IPS DF 4.7 (cell line): Measurements from ENCODE around the gene COL5A1.
"Not testable (repeated sequence)": the region's sequence is repeated elsewhere in the genome, so short reads cannot be mapped to it uniquely, and the experiment has no call there.

ENCODE experiments used
- DNase-seq: peaks from one replicate; pipeline ENCODE4 v3.0.0-alpha.2; 2013; ENCODE audit warnings: low spot score; ENCODE audit errors: extremely low read depth

COL5A1 gene

DNA sequence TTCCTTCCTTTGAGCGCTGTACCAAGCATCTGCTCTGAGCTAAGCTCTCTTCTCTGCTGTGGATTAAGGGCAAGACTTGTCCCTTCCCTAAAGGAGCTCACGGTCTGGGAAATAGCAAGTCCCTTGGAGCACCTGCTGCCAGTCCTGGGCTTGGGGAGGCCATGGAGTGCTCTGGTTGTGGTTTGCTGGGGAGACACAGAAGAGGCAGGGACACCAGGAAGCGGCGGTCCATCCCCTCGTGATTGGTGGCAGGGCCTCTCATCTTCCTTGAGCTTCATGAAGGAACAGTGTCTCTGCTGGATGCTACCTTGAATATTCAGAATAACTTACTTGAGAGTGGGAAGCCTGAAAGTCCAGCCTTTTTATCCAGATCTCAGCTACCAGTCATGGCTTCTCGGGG lies 35.3 kb downstream of the COL5A1 start:
- no peak for DNase-seq

DNA sequence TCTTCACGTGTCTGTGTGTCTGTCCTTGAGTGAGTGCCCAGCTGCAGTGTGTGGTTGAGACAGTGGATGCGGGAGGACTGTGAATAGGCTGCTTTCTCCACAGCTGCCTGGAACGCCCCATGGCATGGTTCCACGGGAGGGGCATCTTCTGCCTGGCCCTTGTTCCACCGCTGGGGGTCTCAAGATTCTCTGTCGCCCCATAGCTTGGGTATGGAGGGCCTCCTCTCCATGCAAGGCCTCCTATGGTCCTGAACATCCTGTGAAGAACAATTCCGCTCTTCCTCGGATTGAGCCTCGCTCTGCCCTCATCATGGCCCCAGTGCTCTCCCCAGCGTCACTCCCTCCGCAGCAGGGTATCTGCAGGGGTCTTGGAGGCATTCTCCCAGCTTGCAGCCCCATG lies 36.1 kb downstream of the COL5A1 start:
- no peak for DNase-seq

DNA sequence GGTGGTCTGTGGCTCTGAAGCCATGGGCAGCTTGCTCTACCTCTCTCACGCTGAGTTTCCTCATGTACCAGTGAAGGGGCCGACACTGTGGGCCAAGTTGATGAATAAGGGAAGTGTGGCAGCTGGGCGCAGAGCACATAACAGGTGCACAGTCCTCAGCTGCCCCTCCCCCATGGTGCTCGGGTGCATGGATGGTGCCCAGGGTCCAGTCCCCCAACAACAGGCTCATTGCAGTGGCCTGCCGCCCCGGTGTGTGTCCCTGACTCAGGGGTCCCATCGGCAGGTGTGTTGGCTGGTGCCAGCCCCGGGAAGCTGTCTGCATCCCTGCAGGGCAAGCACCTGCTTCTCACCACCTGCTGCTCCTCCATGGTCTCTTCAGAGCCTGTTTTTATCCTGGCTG lies 36.6 kb downstream of the COL5A1 start:
- DNase-seq: no peak

DNA sequence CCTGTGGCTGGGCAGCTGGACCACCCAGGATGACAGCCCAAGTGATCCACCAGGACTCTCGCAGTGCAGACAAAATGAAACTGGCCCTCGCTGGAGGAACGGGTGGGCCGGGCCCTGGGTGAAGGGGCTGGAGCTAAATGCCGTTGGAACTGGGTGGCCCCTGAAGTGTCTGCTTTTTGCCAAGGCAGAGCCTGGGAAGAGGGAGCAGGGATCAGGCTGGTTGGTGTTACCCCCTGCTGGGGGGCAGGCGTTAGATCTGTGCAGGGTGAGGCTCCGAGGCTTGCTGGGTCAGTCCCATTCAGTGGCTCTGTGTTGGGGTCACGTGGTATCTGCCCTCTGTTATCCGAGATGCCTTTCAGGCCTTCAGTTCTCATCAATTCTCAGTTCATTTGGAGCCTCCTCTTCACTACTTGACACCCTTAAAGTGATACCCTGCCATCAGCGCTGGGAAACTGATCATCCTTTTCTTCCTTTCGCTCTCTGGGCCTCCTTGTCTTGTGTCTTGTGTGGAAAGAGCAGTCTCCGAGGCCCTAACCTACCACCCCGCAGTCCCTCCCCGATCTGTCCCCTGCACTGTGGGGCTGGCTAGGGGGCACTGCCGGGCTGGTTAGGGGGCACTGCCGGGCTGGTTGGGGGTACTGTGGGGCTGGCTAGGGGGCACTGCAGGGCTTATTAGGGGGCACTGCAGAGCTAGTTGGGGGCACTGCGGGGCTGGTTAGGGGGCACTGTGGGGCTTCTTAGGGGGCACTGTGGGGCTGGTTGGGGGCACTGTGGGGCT lies 37.3 kb downstream of the COL5A1 start:
- no peak for DNase-seq

DNA sequence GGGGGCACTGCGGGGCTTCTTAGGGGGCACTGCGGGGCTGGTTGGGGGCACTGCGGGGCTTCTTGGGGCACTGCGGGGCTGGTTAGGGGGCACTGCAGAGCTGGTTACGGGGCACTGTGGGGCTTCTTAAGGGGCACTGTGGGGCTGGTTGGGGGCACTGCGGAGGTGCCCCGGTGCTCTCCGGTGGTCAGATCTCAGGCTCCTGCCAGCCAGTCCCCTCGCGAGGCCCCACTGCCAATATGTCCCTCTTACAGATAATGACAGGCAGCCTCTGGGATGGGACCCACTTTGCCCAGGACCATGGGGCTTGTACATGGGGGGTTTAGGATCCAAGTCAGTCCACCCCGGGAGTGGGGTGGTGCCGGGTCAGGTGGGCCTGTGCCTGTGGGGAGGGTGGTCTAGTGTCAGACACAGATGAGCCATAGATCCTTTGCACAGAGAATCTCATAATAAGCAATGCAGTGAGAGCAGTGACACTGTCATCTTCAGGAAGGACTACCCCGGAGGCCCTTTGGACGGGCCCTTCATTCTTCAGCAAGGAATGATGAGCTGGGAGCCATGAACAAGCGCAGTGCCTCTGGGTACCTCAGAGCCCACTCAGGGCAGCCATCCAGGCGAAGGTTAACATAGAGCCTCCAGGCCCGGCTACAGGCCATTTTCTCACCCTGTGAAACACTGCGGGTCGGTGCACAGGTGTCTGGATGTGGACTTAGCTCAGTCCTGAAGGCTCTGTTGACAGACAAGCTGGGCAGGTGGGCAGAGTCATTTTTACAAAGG lies 38.2 kb downstream of the COL5A1 start:
- no peak for DNase-seq

DNA sequence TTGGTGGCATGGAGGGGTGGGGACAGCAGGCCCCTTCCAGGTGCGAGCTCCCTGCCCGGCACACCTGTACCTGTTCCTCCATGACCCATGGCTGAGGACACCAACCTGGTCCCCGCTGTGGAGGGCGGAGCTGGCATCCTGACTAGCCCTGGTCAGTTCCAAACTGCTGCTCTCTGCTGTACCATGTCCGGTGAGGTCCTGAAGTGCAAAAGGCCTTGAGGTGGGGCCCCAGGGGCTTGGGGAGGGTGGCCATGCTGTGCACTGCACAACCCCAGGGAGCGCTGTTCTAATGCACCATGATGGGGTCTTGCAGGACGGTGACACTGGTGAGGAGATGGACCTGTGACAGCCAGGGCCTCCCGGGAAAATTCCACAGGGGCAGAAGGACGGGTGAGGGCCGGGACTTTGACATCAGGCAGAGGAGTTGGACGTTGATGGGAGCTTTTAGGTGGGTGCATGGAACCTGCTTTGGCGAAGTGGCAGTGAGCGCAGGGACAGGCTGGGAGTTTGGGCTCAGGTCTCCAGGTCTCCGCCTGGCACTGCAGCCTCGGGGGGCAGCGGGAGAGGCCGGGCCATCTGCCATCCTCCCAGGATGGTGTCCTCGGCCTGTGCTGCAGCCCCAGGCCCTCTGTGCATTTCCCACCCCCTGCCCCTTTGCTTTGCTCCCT lies 38.9 kb downstream of the COL5A1 start:
- DNase-seq: no peak

DNA sequence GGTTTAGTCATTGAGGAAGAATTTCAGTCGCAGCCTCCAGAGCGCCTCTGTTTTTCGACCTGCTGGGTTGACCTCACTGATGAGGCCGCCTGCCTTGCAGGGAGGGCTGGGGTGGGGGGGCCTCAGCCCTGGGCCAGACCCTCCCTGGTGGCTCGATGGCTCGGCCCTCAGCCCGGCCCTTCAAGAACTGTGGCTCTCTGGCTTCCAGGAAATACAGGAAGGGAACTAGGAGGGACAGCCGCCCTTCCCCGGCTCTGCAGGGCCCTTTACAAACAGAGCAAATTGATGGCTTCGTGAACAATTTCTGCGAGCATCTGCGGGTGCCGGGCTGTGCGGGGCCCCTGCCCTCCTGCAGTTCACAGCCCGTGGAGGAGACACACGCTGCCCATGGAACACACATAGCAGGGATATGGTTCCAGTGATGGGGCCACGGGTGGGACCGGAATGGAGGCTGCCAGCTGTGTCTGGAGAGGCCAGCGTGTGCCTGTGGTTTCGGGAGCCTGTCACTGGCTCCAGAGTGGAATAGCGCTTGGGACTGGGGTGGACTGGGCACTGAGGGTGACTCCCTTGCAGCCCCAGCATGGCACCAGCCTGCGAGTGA lies 39.6 kb downstream of the COL5A1 start:
- no peak for DNase-seq

DNA sequence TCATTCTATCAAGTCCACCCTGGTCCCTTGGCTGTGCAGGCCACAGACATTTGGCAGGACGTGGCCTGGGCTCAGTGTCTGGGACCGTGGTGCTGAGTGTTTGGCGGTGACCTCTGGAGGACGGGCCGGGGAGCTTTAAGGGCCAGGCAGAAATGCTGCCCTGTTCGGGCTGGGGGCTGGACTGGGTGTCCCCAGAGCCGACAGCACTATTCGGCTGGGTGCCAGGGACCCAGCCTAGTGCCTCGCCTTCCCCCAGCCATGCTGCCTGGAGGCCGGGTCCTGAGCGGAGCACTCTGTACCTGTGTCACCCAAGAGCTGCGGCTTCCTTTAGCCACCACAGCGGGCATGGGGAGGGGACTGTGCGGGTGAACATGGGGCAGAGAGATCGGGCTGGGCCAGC lies 40.4 kb downstream of the COL5A1 start:
- no peak for DNase-seq

DNA sequence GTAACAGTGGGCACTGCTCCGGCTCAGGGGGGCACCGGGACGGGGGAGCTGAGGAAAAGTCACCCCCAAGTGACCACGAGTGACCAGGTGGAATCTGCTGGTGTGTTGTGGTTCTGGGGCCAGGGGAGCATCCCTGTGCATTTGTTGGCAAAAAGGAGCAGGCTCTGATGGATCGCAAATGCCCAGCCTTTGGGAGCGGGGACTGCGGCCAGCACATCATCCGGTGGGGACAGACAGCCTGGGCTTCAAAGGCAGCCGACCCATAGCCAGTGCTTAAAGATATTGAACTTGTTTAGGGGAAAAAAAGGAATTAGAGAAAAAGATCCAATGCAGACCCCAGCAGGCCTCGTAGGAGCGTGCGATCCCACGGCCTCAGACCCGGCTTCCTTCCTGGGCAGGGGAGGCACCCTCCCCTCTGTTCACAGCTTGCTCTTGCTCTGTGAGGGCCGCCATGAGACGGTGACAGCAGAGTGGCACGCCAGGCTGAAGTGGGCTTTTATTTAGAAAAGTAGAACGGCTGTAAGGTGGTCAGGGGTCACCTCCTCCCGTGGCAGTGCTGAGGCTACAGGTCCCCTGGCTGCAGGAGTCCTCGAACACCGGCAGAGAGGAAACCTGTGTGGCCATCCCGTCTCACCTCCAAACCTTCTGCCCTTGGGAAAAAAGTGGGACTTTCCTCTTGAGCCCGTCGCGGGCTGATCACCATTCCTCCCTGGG lies 41.2 kb downstream of the COL5A1 start:
- no peak for DNase-seq

DNA sequence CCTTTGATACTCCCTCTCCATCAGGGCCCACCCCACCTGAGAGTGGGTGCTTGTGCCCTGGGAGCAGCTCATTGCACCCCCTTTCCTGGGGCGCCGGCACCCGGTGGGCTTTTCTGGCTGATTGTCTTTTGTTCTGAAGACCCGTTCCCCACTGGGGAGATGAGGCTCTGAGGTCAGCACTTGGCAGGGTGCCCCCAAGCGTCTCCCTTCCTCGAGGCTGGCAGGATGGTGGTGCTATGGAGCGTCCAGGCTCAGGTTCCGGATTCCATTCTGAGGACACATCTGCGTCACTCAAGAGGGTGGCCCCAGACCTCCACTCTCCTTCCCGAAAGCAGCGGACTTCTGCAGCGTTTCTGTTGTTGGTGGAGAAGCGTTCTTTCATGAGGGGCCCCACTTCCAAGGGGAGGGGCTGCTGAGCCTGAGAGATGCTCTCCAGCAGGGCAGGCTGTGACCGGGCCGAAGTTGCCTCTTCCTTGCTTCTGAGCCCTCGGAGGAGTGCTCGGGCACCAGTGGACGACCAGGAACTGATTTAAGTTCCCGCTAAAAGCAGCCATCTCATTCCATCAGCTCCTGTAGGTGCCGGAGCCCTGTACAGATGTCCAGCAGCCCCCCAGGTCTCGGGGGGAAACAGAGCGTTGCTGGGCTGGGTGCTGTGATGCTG lies 42.2 kb downstream of the COL5A1 start:
- no peak for DNase-seq

DNA sequence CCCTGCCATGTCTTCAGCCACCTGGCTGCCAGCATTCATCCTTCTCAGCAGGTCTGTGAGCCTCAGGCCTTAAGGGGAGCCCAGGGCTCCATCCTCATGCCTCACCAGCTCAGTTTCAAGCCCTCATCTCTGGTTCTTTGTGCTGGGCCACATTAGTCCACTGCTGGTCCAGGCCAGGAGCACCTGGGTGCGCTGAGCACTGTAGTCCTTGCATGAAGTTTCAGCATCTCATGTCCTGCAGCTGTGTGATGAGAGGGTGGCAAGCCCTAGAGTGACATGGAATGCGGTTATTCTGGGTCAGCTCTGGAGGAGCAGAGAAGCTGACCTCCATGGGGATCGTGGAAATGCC lies 42.7 kb downstream of the COL5A1 start:
- DNase-seq: no peak

DNA sequence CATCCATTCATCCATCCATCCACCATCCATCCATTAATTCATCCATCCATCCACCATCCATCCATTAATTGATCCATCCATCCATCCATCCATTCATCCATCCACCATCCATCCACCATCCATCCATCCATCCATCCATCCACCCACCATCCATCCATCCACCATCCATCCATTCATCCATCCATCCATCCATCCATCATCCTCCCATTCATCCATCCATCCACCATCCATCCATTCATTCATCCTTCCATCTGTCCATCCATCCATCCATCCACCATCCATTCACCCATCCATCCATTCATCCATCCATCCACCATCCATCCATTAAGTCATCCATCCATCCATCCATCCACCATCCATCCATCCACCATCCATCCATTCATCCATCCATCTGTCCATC lies 43.3 kb downstream of the COL5A1 start:
- DNase-seq: not testable (repeated sequence)

DNA sequence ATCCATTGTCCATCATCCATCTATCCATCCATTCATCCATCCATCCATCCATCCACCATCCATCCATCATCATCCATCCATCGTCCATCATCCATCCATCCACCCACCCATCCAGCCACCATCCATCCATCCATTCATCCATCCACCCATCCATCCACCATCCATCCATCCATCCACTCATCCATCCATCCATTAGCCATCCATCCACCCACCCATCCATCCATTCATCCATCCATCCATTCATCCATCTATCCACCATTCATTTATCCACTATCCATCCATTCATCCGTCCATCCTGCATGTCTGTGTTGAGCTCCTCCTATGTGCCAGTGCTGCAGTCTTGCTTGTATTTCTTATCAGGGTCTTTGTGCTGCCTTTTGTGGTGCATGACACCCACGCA lies 44.2 kb downstream of the COL5A1 start:
- DNase-seq: no peak

DNA sequence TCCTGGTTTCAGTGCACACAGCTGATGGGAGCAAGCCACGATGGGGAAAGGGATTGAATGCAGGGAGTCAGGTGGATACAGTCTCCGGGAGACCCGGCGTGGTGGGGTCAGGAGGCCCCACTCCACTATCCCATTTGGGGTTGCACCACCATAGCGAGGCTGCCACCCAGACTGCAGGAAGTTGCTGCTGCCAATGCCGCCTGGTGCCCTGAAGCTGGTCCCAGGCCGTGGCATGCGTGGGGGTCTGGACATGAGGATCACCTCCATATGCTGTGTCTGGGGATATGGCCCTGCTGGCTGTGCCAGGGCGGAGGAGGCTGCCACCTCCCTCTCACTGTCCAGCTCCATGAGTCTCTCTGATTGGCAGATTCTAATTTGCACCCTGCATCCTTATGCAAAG lies 45.3 kb downstream of the COL5A1 start:
- DNase-seq: no peak

DNA sequence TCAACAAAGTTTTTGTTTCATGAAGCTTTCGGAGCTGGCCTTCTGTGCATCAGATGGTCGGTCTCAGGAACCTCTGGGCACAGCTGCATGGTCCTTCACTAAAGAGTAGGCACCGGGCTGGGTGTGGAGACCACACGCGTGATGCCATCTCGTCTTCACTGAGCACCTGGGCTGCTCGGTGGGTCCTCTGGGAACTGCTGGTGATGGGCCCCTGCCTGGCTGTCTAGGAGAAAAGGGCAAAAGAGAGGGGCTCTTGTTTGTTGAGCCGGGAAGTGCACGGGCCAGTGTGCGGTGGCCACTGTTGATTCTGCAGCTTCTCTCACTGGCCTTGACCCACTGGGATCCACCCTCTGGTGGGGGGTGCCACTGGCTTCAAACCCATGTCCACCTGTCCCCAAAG lies 46.0 kb downstream of the COL5A1 start:
- DNase-seq: no peak

DNA sequence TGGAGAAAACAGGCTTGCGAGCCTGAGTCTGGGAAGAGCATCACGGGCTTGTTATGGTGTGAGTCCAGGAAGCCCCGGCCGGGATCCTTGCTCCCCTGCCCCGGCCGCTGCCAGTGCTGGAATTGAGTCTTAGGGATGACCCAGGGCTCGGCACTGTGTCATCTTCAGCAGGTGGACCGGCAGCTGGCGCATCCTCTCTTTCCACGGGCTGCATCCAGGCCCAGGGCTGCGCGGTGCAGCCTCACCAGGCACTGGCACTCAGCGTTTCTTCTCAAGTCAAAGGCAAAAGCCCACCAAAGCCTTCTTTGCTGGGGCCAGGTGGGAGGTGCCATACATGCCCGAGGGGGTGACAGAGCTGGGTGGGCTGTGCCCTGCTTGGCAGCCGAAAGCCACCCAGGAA lies 46.6 kb downstream of the COL5A1 start:
- DNase-seq: no peak

DNA sequence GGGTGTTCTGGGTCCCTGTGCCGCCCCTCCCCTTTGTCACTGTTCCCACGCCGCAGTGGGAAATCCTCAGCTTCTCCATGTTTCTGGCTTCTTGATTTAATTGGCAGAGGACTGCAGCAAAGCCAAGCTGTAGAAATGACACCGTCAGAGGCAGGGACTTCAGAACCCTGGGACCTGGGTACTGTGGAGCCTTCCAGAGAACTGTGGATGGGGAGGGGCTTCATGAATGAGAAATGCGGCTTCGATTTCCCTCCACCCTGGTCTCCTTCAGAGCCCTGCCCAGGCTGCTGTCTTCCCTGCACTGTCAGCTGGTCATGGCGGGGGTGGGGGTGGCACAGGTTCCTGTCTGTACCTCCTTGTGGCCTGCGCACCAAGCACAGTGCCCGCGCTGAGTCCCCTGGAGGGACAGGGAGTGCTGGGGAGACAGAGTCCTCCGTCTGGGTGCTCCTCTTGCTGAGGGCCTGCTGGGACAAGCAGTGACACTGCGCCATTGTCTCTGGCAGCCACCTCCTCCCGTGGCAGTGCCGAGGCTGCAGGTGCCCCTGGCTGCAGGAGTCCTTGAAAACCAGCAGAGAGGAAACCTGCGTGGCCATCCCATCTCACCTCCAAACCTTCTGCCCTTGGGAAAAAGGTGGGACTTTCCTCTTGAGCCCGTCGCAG lies 47.2 kb downstream of the COL5A1 start:
- no peak for DNase-seq

DNA sequence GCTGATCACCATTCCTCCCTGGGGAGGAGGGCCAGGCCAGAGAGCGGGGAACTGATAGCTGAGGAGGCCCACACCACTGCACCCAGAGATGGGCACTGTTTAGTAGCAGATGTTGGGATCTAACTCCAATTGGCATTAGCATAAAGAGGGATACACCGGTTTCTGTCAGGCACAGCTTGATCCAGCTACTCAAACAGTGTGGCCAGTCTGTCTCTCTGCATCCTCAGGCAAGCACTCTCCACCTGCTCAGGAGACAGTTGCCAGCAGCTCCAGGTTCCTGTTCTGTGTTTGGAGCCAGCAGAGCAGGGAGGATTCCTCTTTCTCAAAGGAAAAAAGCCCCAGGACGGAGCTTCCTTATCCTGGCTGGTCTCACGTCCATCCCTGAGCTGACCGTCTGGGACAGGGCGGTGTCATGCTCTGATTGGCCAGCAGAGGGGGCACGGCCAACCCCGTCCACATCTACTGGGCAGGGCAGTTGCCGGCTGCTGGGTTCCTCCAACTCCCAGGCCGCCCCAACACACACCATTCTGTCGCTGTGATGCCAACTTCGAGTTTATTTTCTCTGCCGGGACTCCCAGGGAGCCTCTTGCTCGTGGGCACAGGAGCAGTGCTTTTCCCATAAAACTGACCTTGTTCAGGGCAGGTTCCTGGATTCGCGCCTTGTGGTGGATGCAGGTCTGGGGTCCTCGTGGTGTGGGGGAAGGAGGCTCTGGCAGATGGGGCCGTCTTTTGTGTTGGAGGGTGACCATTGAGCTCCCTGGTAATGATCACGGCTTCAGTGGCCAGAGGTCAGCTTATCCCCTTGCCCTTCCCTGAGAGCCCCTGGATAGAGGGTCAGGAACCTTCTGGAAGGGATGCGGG lies 47.9 kb downstream of the COL5A1 start:
- no peak for DNase-seq

DNA sequence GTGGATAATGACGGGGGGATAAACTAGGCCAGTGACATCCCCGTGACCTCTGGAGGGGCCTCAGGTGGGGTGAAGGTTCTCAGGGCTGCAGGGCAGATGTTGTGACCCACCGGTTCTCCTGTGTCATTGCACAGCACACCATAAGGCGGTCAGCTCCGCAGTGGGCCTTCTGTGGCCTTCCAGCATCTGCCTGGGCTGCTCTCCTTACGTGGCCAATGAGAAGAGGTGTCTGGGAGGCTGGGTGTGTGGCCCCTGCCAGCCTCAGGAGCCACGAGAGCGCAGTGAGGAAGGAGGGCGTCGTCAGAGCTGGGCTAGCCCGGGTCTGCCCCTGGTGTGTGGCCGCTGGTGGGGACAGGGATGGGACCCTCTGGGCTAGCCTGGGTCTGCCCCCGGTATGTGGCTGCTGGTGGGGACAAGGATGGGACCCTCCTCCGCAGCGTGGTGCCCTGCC lies 48.7 kb downstream of the COL5A1 start:
- DNase-seq: no peak
